ENCODE results near the gene ABCD4.
"Not testable (repeated sequence)": the region's sequence is repeated elsewhere in the genome, so short reads cannot be mapped to it uniquely, and the experiment has no call there.

The ABCD4 gene

GRCh38 chr14:74302634-74303569, at the start of gene ABCD4:
Gene ABCD4, minus strand, starts transcription at chr14:74302934. Its CDS starts 22 bp downstream, at chr14:74302912.
- peak; percentile 81 for DNase-seq

- no peak for DNase-seq
Measured at GRCh38 chr14:74350928-74351323, 48.2 kb upstream of the ABCD4 start.

- no peak for DNase-seq
Measured at GRCh38 chr14:74350211-74350927, 47.6 kb upstream of the ABCD4 start.

GRCh38 chr14:74349757-74350156, 47.0 kb upstream of the ABCD4 start:
- DNase-seq, result no peak

GRCh38 chr14:74348735-74349463, 46.2 kb upstream of the ABCD4 start:
- no peak for DNase-seq

GRCh38 chr14:74348241-74348734, 45.6 kb upstream of the ABCD4 start, which contains the start of gene VRTN:
Gene VRTN, plus strand, starts transcription at chr14:74348471. Its CDS starts 8,313 bp downstream, at chr14:74356784.
- DNase-seq, result no peak

- DNase-seq, result no peak
Measured at GRCh38 chr14:74347795-74348100, 45.0 kb upstream of the ABCD4 start.

GRCh38 chr14:74347097-74347794, 44.5 kb upstream of the ABCD4 start:
- no peak for DNase-seq

GRCh38 chr14:74346341-74346740, 43.6 kb upstream of the ABCD4 start:
- no peak for DNase-seq

- no peak for DNase-seq
Measured at GRCh38 chr14:74333909-74334308, 31.2 kb upstream of the ABCD4 start.

- DNase-seq, result not testable (repeated sequence)
Measured at GRCh38 chr14:74329950-74330552, 27.3 kb upstream of the ABCD4 start.

- DNase-seq, result no peak
Measured at GRCh38 chr14:74326369-74327152, 23.8 kb upstream of the ABCD4 start.

- DNase-seq, result no peak
Measured at GRCh38 chr14:74325446-74325845, 22.7 kb upstream of the ABCD4 start.

- peak; percentile 16 for DNase-seq
Measured at GRCh38 chr14:74324931-74325361, 22.2 kb upstream of the ABCD4 start.

- DNase-seq, result no peak
Measured at GRCh38 chr14:74314576-74314975, 11.8 kb upstream of the ABCD4 start.

GRCh38 chr14:74313601-74314000, 10.9 kb upstream of the ABCD4 start:
- no peak for DNase-seq

GRCh38 chr14:74312161-74312560, 9.4 kb upstream of the ABCD4 start:
- DNase-seq, result no peak

- no peak for DNase-seq
Measured at GRCh38 chr14:74309125-74310022, 6.6 kb upstream of the ABCD4 start.

- no peak for DNase-seq
Measured at GRCh38 chr14:74308695-74309094, 6.0 kb upstream of the ABCD4 start.

- DNase-seq, result peak; percentile 21
Measured at GRCh38 chr14:74302152-74302628, 544 bp downstream of the ABCD4 start.

Data from NCI-H446 treated with DMSO at 0.1 percent for 48 hours (cell line).